Panc1 (cell line): ENCODE data around the gene GRN.

Source experiments
- CTCF ChIP-seq: fragments of 450-650 bp; IDR thresholded peaks from 2 replicates; pipeline ENCODE4 v1.5.1; 2017; ENCODE audit warnings: mild to moderate bottlenecking
- POLR2AphosphoS5 ChIP-seq: IDR thresholded peaks from 2 replicates; pipeline ENCODE4 v1.6.1; 2012; ENCODE audit warnings: mild to moderate bottlenecking, low read depth, low read length, moderate library complexity

- TF ChIP-seq CTCF (no peak), POLR2AphosphoS5 (no peak)
Measured at GRCh38 chr17:44353672-44354331, 8.7 kb downstream of the GRN start.
